GM18909 (cell line): ENCODE results near the gene DNAL4.

Experiments used
- ATAC-seq: cut with Tn5 transposase; IDR thresholded peaks from one replicate; pipeline ENCODE4 v1.9.1; 2021; ENCODE audit warnings: mild to moderate bottlenecking; ENCODE audit not compliant: unreplicated experiment, poor library complexity

DNAL4 gene

GRCh38 chr22:38729946-38730345 lies 64.0 kb downstream of the DNAL4 start:
- ATAC-seq, result no peak

GRCh38 chr22:38728871-38729796 lies 64.8 kb downstream of the DNAL4 start:
- no peak for ATAC-seq
